Activated T-helper 1 cell treated with Interleukin-2 at 50 U/mL for 16 hours (primary cell): ENCODE data around the gene CLP1.
"Not testable (repeated sequence)": the region's sequence is repeated elsewhere in the genome, so short reads cannot be mapped to it uniquely, and the experiment has no call there.

ENCODE experiments used
- DNase-seq: peaks from one replicate; pipeline ENCODE4 v3.0.0-alpha.2; 2020; ENCODE audit warnings: low read depth

CLP1 gene

DNA sequence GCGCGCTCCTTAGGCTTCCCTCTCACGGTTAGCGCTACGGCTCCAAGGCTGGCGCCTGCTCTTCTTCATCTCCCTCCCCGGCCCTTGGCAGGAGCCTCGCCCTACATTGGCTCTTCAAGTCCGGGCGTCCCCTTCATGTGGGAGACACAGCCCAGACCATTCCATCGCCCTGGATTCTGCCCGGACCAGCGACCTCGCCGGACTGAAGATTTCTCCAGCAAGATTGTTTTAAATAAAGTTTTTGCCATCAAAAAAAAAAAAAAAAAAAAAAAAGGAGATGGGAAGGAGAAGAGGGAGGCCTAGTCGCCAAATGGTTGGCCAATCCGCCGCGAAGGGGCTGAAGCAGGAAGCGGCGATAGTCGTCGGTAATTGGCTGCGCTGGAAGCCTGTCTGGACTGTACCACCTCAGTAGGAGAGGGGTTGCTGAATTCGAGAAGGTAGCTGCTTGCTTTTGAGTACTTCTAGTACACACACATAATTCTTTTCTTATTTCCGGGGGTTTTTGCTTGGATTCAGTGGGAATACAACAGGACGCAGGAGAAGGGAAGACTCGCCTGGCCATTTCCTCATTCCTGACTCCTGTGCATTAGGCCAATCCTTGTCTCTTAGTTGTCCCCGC is 9.7 kb downstream of the CLP1 start:
- DNase-seq: peak; percentile 86

DNA sequence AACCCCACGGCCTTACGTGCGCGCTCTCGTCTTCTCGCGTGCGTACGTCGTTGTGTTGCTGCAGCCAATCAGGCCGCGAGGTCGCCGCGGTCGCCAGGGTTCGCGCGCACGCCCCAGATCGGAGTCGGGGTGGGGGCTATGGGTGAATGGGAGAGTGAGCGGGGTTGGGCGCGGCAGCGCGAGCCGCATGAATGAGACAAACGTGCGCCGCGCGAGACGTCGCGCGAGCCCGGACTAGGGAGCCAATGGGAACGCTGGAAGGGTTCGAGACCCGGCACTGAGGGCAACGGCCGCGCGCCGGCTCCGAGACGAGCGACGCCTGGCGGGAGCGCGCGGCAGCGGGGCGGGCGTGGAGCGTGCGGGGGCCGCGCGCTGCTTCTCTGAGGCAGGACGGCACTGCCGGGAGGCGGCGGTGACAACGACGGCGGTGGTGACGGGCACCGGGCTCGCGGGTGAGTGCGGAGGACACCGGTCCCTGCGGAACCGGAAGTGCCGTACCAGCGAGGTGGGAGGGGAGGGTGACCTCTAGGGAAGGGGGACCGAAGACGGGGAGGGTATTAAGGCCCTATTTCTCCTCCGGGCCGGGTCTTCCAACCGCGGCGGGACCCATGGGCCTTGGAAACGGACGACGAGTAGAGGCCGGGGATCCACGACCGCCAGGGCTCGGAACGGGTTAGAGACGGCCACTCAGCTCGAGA is 10.3 kb downstream of the CLP1 start, which contains the start of gene ZDHHC5:
Gene ZDHHC5 (plus strand): TSS at position 379 of the 698 bp plus-strand sequence. CDS start 4,977 bp downstream, outside the sequence.
- DNase-seq: peak; percentile 99

DNA sequence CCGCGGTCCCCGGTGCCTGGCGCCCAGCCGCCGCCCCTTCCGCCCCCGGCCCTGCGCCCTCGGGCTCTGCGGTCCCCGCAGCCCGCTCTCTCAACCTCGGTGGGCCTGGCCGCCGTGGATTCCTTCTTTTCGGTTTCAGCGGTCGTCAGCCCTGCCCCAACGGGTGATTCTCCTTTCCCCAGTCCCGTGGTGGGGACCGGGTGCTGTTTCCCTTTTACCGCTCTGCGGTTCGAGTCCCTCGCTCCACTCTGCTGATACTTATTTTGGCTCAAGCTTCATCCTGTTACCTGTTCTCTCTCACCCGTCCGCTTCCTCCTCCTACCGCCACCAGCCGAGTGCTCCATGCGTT is 10.8 kb downstream of the CLP1 start:
- peak; percentile 25 for DNase-seq

DNA sequence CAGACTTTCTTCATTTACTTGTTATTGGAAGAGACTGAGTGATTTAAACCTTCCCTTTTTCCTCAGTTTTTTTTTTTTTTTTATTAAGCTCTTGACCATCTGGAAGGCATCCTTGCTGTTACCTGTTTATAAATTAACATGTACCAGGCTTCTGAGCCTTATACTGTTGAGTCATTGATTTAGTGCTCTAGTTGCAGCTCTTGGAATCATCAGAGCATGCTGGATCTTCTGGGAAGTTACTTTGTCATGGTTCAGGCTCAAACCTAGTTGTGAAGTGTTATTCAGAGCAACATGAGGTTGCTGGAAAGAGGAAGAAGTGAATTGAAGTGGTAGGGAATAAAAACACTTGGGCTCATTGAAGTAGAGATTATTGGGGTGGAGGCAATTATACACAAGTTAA is 16.7 kb downstream of the CLP1 start:
- no peak for DNase-seq

DNA sequence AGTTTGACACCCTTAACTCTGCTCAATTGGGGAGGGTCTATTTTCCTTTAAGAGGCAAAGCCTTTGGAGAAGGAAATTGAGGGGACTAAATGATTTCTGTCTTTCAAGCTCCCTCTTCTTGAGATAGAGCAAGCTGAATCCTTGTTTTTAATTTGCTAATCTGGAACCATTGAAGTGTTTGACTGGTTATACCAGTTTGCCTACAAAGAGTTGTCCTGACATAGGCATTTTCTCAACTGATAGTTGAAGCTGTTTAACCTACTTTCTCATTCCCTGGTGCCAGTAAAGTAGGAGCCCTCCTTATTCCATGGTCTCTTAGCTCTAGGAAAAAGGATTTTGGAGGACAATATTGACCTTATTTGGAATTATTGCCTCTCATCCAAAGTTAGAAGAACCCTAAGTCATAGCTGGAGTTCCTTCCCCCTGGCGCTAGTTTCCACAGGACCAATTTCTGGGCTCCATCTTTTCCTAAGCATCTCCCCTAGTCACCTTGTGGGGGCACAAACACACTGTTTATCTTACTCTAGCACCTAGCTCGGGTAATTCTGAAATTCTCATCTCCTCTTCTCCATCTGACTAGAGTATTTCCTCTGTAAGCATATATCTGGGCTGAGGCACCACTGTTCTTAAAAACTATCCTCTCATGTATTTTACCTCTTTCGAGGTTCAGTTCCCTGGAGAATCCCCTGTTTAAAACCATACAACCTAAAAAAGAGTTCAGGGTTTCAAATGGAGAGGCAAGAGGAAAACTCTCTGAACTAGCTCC is 17.8 kb downstream of the CLP1 start:
- no peak for DNase-seq

DNA sequence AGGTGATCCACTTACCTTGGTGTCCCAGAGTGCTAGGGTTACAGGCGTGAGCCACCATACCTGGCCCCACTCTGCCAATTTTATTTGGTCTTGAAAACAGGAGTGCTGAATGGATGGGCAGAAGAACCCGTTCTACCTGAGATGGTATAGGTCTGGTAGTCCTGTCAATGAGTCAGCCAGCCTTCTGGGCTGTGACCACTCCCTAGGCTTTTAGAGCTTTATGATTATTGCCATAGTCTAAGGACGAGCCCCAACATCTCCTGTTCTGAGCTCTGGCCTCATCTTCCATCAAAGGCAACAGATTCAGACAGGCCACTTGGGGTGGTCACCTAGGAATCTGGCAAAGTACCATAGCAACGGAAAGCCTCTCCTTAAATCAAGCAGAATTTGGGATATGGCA is 21.8 kb downstream of the CLP1 start:
- DNase-seq: no peak

DNA sequence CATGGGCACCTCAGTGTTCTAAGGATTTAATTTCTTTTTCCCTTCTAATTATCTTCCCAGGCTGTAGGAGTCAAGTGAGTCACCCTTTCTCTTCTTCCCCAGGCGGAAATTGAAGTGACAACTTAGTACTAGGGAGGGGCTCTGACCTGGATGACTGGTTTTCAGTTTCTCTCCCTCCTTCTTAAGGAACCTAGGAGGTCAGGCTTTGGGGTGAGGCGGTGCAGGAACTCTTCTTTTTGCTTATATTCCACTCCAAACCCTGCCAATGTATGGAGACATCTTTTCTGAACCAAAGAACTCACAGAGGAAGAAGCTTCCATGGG is 23.0 kb downstream of the CLP1 start:
- DNase-seq: no peak

DNA sequence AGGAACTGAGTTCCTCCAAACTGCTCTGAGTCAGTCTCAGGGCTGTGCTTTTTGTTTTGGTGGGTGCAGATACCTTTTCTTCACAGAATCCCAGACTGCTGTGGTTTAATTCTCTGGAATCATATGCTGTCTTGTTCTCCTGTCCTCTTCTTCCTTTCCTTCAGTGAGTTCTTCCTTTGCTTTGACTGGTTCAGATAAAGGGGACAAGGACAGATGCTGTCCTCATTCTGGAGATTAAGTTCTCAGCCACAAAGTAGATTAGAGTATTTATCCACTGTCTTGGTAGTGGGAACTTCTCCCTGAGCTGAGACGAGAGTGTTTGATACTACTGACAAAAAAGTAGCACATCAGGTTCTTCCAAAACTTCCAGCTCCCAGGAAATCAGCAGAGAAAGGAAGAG is 23.6 kb downstream of the CLP1 start:
- no peak for DNase-seq

DNA sequence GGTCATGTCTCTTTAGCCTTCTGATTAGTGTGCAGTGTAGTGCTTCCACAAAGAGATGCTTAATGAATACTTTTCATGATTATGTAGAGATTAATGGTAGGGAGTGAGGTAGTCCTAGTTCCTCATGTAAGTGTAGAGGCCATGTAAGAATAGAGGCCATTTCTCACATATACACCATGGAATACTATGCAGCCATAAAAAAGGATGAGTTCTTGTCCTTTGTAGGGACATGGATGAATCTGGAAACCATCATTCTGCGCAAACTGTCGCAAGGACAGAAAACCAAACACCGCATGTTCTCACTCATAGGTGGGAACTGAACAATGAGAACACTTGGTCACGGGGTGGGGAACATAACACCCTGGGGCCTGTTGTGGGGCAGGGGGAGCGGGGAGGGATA is 32.9 kb downstream of the CLP1 start:
- DNase-seq: not testable (repeated sequence)

DNA sequence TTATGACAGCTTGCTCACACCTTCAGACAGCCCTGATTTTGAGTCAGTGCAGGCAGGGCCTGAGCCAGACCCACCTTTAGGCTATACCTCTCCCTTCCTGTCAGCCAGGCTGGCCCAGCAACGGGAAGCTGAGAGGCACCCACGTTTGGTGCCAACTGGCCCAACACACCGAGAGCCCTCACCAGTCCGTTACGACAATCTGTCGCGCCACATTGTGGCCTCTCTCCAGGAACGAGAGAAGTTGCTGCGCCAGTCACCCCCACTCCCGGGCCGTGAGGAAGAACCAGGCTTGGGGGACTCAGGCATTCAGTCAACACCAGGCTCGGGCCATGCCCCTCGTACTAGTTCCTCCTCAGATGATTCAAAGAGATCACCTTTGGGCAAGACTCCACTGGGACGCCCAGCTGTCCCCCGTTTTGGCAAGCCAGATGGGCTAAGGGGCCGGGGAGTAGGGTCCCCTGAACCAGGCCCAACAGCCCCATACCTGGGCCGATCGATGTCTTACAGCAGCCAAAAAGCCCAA is 41.3 kb downstream of the CLP1 start:
- DNase-seq: no peak

DNA sequence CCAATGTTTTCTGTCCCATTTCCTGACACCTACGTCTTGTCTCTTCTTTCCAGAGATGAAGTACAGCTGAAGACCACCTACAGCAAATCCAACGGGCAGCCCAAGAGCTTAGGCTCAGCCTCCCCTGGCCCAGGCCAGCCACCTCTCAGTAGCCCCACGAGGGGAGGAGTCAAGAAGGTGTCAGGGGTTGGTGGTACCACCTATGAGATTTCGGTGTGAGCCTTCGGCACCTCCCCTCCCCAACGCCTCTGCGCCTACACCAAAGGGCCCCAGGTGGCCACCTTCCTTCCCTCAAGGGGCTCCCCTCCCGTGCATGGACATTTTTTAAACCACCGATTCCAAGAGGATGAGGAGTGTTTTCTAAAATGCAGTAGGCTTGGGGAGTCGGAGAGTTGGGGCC is 42.3 kb downstream of the CLP1 start:
- no peak for DNase-seq

DNA sequence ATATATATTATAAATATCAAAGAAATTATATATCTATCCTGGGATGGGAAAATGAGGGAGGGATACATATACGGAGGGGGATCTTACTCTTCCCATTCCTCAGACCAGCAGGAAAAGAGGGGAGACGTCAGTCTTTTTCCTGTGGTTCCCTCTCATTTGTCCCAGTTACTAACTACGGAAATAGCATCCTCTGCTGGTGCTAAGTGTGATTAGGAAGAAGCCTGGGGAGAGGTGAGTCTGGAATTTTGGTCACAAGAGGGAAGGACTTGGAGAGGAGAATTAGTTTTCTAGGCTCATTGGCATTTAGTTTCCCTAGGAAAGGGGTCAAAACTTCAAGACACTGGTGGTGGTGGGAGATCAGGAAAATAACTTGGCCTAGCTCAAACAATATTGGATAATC is 42.9 kb downstream of the CLP1 start:
- DNase-seq: no peak

DNA sequence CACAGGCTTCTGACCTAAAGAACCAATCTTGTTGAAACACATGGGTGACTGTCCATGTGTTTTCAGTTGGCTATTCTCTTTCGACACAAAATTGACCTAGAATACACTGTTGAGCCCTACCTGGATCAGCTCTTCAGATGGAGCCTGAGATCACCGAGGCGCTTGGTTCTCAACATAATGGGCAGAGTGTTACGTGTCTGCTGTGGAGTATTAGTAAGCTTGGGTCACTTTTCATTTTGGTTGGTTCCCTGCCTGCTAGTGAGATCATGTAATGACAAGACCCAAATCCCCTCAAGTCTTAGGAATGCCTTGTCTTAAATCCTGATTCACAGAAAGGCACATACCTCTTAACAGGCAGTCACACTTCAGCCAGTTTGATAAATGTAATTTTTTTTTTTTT is 45.8 kb downstream of the CLP1 start:
- DNase-seq: no peak

DNA sequence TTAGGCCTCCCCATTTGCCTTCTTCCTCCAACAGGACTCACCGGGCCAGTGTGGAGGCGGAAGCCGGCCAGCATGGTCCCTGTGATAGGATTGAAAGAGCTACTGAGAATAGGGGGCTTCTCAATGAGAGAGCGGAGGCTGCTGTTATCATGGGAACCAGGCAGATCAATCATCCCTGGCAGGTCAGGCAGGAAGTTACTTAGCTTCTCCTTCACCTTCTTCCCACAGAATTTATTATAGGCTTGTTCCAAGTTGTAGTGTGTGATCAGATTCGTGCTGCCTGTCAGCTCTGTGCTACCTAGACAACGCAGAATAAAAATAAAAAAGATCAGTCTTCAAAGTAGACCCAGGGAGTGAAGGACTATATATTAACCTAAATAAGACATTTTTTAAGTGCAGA is 47.4 kb downstream of the CLP1 start:
- no peak for DNase-seq

DNA sequence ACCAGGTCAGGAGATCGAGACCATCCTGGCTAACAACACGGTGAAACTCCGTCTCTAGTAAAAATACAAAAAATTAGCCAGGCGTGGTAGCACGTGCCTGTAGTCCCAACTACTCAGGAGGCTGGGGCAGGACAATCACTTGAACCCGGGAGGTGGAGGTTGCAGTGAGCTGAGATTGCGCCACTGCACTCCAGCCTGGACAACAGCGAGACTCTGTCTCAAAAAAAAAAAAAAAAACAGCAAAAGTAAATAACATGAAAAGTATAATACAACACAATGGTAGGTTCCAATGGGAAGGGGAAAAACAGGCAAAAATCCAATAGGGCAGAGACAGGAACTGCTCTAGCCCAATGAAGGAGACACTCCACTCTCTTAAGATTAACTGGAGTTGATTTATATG is 47.9 kb downstream of the CLP1 start:
- DNase-seq: not testable (repeated sequence)

DNA sequence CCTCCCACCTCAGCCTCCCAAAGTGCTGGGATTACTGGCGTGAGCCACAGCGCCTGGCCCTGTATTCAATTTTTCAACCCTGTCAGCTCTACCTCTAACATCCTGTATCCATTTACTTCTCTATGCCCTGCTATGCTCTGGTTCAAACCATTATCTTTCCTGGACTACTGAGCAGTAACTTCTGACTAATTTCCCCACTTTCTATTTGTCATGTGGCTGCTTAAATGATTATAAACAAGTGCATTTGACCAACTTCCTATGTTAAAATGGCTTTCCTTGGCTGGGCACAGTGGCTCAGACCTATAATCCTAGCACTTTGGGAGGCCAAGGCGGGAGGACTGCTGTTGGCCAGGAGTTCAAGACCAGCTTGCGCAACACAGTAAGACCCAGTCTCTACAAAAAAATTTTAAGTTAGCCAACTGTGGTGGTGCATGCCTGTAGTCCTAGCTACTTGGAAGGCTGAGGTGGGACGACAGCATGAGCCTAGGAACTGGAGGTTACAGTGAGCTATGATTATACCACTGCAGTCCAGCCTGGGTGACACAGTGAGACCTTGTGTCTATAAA is 52.3 kb downstream of the CLP1 start:
- DNase-seq: no peak
